DOHH2 (cell line): ENCODE results near the gene SCGB1D4.
"Not testable (repeated sequence)": the region's sequence is repeated elsewhere in the genome, so short reads cannot be mapped to it uniquely, and the experiment has no call there.

Experiments
- EZH2phosphoT487 ChIP-seq: fragments of 200-600 bp; sonication (generic); IDR thresholded peaks from 2 replicates; pipeline ENCODE4 v1.6.1; 2017; ENCODE audit warnings: borderline replicate concordance, mild to moderate bottlenecking, antibody characterized with exemption, low read length, moderate library complexity, mixed read lengths
- TF ChIP-seq, protein P1 (sequence below): fragments of 200-600 bp; sonication (generic); IDR thresholded peaks from one replicate; pipeline ENCODE4 v1.5.1; 2014; ENCODE audit warnings: antibody characterized with exemption, mild to moderate bottlenecking, low read depth, low read length; ENCODE audit not compliant: poor library complexity, severe bottlenecking

DNA sequence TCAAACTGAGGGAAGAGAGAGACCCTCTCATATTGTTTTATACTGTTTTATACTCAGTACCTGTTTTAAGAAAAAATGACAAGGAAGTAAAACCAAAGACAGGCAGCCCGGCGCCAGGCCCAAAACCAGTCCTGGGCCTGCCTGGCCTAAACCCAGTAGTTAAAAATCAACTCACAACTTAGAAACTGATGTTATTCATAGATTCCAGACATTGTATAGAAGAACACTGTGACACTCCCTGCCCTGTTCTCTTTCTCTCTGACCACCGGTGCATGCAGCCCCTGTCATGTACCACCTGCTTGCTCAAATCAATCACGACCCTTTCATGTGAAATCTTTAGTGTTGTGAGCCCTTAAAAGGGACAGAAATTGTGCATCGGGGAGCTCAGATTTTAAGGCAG is 26.9 kb upstream of the SCGB1D4 start:
- TF ChIP-seq, protein P1, sequence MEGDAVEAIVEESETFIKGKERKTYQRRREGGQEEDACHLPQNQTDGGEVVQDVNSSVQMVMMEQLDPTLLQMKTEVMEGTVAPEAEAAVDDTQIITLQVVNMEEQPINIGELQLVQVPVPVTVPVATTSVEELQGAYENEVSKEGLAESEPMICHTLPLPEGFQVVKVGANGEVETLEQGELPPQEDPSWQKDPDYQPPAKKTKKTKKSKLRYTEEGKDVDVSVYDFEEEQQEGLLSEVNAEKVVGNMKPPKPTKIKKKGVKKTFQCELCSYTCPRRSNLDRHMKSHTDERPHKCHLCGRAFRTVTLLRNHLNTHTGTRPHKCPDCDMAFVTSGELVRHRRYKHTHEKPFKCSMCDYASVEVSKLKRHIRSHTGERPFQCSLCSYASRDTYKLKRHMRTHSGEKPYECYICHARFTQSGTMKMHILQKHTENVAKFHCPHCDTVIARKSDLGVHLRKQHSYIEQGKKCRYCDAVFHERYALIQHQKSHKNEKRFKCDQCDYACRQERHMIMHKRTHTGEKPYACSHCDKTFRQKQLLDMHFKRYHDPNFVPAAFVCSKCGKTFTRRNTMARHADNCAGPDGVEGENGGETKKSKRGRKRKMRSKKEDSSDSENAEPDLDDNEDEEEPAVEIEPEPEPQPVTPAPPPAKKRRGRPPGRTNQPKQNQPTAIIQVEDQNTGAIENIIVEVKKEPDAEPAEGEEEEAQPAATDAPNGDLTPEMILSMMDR, result not testable (repeated sequence)
- not testable (repeated sequence) for TF ChIP-seq EZH2phosphoT487
